ENCODE measurements around the gene POLR3H. TPM values are rescaled to one million over a fixed set of nuclear protein-coding genes. Genes with fewer than 3 reads are reported as not detected.

The POLR3H gene
- total RNA-seq, 1 experiment from 2014 or later = 47.6 TPM

DNA sequence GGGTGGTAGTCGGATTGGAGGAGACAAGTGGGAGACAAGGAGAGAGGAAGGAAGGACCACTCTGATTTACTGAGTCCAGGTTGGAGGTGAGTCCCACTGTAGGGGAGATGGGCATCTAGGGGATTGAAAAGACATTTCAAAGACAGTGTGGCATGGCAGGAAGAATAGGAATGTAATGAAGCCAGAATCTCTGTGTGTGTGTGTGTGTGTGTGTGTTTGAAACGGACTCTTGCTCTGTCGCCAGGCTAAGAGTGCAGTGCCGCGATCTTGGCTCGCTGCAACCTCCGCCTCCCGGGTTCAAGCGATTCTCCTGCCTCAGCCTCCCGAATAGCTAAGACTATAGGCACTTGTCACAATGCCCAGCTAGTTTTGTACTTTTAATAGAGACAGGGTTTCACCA is 12.3 kb upstream of the POLR3H start:
- Histone ChIP-seq H4K20me1 (ENCODE audit: insufficient read depth) (no peaks in the 10 kb centered on the region), H3K27ac (no peak overlapping the region), H3K9me3 (ENCODE audit: insufficient read depth, low read depth) (no peaks in the 10 kb centered on the region), H3K79me2 (ENCODE audit: low read depth) (no peaks in the 10 kb centered on the region), H3F3A (ENCODE audit: insufficient read depth, low read depth) (no peaks in the 10 kb centered on the region), H3K4me2 (no peak overlapping the region), H3K4me1 (replicated peaks; ENCODE audit: insufficient read depth) (no peaks in the 10 kb centered on the region), H2AFZ (no peak overlapping the region), H3K4me3 (no peak overlapping the region), H3K27me3 (ENCODE audit: insufficient read depth, low read depth) (no peaks in the 10 kb centered on the region), H3K36me3 (ENCODE audit: low read depth) (no peaks in the 10 kb centered on the region), H3K9me2 (ENCODE audit: insufficient read depth) (no peaks in the 10 kb centered on the region)
- DNase-seq = no peak
- ChIA-PET CTCF (no interaction called here), POLR2A (ENCODE audit: unreplicated experiment) (interaction anchor here (0.6 kb wide), 1 partner anchor 33 kb away, joined by 3 read pairs; no protein-coding TSS in a partner anchor)
- TF ChIP-seq, protein P1, sequence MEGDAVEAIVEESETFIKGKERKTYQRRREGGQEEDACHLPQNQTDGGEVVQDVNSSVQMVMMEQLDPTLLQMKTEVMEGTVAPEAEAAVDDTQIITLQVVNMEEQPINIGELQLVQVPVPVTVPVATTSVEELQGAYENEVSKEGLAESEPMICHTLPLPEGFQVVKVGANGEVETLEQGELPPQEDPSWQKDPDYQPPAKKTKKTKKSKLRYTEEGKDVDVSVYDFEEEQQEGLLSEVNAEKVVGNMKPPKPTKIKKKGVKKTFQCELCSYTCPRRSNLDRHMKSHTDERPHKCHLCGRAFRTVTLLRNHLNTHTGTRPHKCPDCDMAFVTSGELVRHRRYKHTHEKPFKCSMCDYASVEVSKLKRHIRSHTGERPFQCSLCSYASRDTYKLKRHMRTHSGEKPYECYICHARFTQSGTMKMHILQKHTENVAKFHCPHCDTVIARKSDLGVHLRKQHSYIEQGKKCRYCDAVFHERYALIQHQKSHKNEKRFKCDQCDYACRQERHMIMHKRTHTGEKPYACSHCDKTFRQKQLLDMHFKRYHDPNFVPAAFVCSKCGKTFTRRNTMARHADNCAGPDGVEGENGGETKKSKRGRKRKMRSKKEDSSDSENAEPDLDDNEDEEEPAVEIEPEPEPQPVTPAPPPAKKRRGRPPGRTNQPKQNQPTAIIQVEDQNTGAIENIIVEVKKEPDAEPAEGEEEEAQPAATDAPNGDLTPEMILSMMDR (conservative IDR thresholded peaks at IDR 0.05) = no peak
- no peak for TF ChIP-seq EZH2 (IDR thresholded peaks at IDR 0.05; ENCODE audit: low read depth)
- intact Hi-C loops (cut with micrococcal nuclease; ENCODE audit: unreplicated experiment) = no loop called here
- no TSS peak for BruUV-seq (replicated peaks)

DNA sequence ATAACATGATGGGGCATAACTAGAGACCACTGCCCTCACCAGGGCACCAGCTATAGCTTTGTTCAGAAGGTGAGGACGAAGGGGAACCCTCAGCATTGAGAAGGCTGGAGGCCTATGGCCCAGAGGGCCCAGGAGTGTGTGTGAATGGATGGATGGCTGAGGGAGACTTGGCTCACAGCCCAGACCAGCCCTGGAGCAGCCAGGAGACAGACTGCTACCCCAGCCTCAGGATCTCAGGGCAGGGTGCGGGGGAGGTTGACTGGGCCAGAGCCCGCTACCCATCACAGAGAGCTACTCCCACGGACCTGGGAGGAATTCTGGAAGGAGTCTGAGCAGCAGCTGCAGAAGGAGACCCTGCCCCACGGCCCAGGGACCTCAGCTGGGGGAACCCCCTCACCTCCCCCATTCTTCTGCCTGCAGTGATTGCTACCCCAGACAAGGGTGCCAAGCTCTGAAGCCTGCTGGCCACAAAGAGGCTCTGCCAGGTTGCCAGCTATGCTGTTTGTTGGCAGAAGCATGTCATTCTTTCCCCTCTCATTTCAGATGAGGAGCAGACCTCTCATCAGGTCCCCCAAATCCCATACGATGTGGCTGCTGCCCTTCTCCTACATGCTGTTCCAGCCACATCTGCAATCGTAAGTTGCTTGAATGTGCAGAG is 11.2 kb upstream of the POLR3H start:
- ChIA-PET CTCF (no interaction called here), POLR2A (ENCODE audit: unreplicated experiment) (no interaction called here)

GRCh38 chr22:41551877-41552582 is 7.8 kb upstream of the POLR3H start:
- Histone ChIP-seq H2AFZ (no peak overlapping the region), H3K4me2 (no peak overlapping the region), H3K4me1 (replicated peaks; ENCODE audit: insufficient read depth) (no peaks in the 10 kb centered on the region), H4K20me1 (ENCODE audit: insufficient read depth) (no peaks in the 10 kb centered on the region), H3K36me3 (ENCODE audit: low read depth) (no peaks in the 10 kb centered on the region), H3F3A (ENCODE audit: insufficient read depth, low read depth) (no peaks in the 10 kb centered on the region), H3K9me3 (ENCODE audit: insufficient read depth, low read depth) (no peaks in the 10 kb centered on the region), H3K79me2 (ENCODE audit: low read depth) (no peaks in the 10 kb centered on the region), H3K9me2 (ENCODE audit: insufficient read depth) (no peaks in the 10 kb centered on the region), H3K27ac (no peak overlapping the region), H3K27me3 (ENCODE audit: insufficient read depth, low read depth) (no peaks in the 10 kb centered on the region), H3K4me3 (no peak overlapping the region)
- CTCF ChIA-PET = no interaction called here
- intact Hi-C loops (cut with micrococcal nuclease; ENCODE audit: unreplicated experiment) = no loop called here
- no peak for DNase-seq
- POLR2A ChIA-PET (ENCODE audit: unreplicated experiment) = interaction anchor here (0.6 kb wide), 1 partner anchor 145 kb away, joined by 3 read pairs; no protein-coding TSS in a partner anchor
- TF ChIP-seq, protein P1 (conservative IDR thresholded peaks at IDR 0.05) = no peak
- TF ChIP-seq EZH2 (IDR thresholded peaks at IDR 0.05; ENCODE audit: low read depth) = no peak
- BruUV-seq (replicated peaks) = no TSS peak

More for the DNA sequence above, 11.2 kb upstream of the POLR3H start:
- TF ChIP-seq EZH2 (IDR thresholded peaks at IDR 0.05; ENCODE audit: low read depth) = no peak
- TF ChIP-seq, protein P1 (conservative IDR thresholded peaks at IDR 0.05) = no peak
- DNase-seq = no peak
- no peak overlapping the region for H3K27ac ChIP-seq
- no peaks in the 10 kb centered on the region for H4K20me1 ChIP-seq (ENCODE audit: insufficient read depth)
- H3K4me2 ChIP-seq = no peak overlapping the region
- H3F3A ChIP-seq (ENCODE audit: insufficient read depth, low read depth) = no peaks in the 10 kb centered on the region
- no peaks in the 10 kb centered on the region for H3K36me3 ChIP-seq (ENCODE audit: low read depth)
- no peak overlapping the region for H2AFZ ChIP-seq
- H3K9me3 ChIP-seq (ENCODE audit: insufficient read depth, low read depth) = no peaks in the 10 kb centered on the region
- no peaks in the 10 kb centered on the region for H3K27me3 ChIP-seq (ENCODE audit: insufficient read depth, low read depth)
- H3K4me3 ChIP-seq = no peak overlapping the region
- no peaks in the 10 kb centered on the region for H3K4me1 ChIP-seq (replicated peaks; ENCODE audit: insufficient read depth)
- no TSS peak for BruUV-seq (replicated peaks)
- no peaks in the 10 kb centered on the region for H3K79me2 ChIP-seq (ENCODE audit: low read depth)
- intact Hi-C loops (cut with micrococcal nuclease; ENCODE audit: unreplicated experiment) = no loop called here
- H3K9me2 ChIP-seq (ENCODE audit: insufficient read depth) = no peaks in the 10 kb centered on the region

Data from PC-9 (cell line).